H9 (cell line): ENCODE results near the gene ABCB6. TPM values are rescaled to one million over a fixed set of nuclear protein-coding genes. Genes with fewer than 3 reads are reported as not detected.

Experiments
- DNase-seq: peaks from one replicate; pipeline ENCODE4 v3.0.0-alpha.2; 2017
- H2AFZ ChIP-seq: one replicate; pipeline ENCODE4 v1.6.1; 2013; ENCODE audit warnings: mild to moderate bottlenecking, low read length, control low read depth, moderate library complexity
- H2AK5ac ChIP-seq: 2 replicates; pipeline ENCODE4 v1.6.1; 2013; ENCODE audit warnings: low read length, control low read depth, mixed read lengths; ENCODE audit not compliant: insufficient read length
- H2BK120ac ChIP-seq: one replicate; pipeline ENCODE4 v1.6.1; 2013; ENCODE audit warnings: low read depth, mild to moderate bottlenecking, low read length, control low read depth, inconsistent platforms; ENCODE audit not compliant: poor library complexity, severe bottlenecking
- H2BK12ac ChIP-seq: 2 replicates; pipeline ENCODE4 v1.6.1; 2013; ENCODE audit warnings: low read length, control low read depth, mixed read lengths, low read depth; ENCODE audit not compliant: insufficient read length
- H2BK15ac ChIP-seq: 2 replicates; pipeline ENCODE4 v1.6.1; 2013; ENCODE audit warnings: low read depth, low read length, control low read depth
- H2BK20ac ChIP-seq: one replicate; pipeline ENCODE4 v1.6.1; 2013; ENCODE audit warnings: low read depth, mild to moderate bottlenecking, low read length, control low read depth, inconsistent platforms; ENCODE audit not compliant: poor library complexity, severe bottlenecking
- H2BK5ac ChIP-seq: 2 replicates; pipeline ENCODE4 v1.6.1; 2013; ENCODE audit warnings: low read length, control low read depth, mixed read lengths; ENCODE audit not compliant: insufficient read length
- H3K14ac ChIP-seq: 2 replicates; pipeline ENCODE4 v1.6.1; 2013; ENCODE audit warnings: low read length, control low read depth; ENCODE audit not compliant: insufficient read depth
- H3K18ac ChIP-seq: 2 replicates; pipeline ENCODE4 v1.6.1; 2013; ENCODE audit warnings: low read depth, mild to moderate bottlenecking, mixed read lengths, low read length, control low read depth; ENCODE audit not compliant: insufficient read length
- H3K23ac ChIP-seq: 2 replicates; pipeline ENCODE4 v1.6.1; 2013; ENCODE audit warnings: low read length, control low read depth, mixed read lengths, low read depth; ENCODE audit not compliant: insufficient read length
- H3K23me2 ChIP-seq: 2 replicates; pipeline ENCODE4 v1.6.1; 2013; ENCODE audit warnings: low read depth, mild to moderate bottlenecking, mixed read lengths, low read length, control low read depth; ENCODE audit not compliant: insufficient read length, poor library complexity, severe bottlenecking
- H3K27ac ChIP-seq: 2 replicates; pipeline ENCODE4 v1.5.1; 2013; ENCODE audit warnings: low read length, control low read depth, mixed read lengths, low read depth; ENCODE audit not compliant: insufficient read length
- H3K27me3 ChIP-seq: 2 replicates; pipeline ENCODE4 v1.6.1; 2013; ENCODE audit warnings: low read length, control low read depth, inconsistent platforms; ENCODE audit not compliant: insufficient read depth
- H3K4ac ChIP-seq: 2 replicates; pipeline ENCODE4 v1.6.1; 2013; ENCODE audit warnings: low read depth, mild to moderate bottlenecking, control low read depth, inconsistent platforms, low read length, moderate library complexity
- H3K4me1 ChIP-seq: 2 replicates; pipeline ENCODE4 v1.6.1; 2013; ENCODE audit warnings: low read length, control low read depth, inconsistent platforms; ENCODE audit not compliant: insufficient read depth
- H3K4me2 ChIP-seq: 2 replicates; pipeline ENCODE4 v1.6.1; 2013; ENCODE audit warnings: low read length, control low read depth, mixed read lengths; ENCODE audit not compliant: insufficient read length, insufficient read depth
- H3K56ac ChIP-seq: 2 replicates; pipeline ENCODE4 v1.6.1; 2013; ENCODE audit warnings: low read depth, mild to moderate bottlenecking, mixed read lengths, low read length, control low read depth; ENCODE audit not compliant: insufficient read length
- H3K79me1 ChIP-seq: 2 replicates; pipeline ENCODE4 v1.6.1; 2013; ENCODE audit warnings: low read depth, mild to moderate bottlenecking, moderate library complexity, low read length, control low read depth, inconsistent platforms; ENCODE audit not compliant: insufficient read depth, poor library complexity, severe bottlenecking
- H3K79me2 ChIP-seq: 2 replicates; pipeline ENCODE4 v1.6.1; 2013; ENCODE audit warnings: low read length, control low read depth, inconsistent platforms; ENCODE audit not compliant: insufficient read depth
- H3K9ac ChIP-seq: 2 replicates; pipeline ENCODE4 v1.6.1; 2013; ENCODE audit warnings: low read length, control low read depth, mixed read lengths; ENCODE audit not compliant: insufficient read length; ENCODE audit errors: extremely low read depth
- H3K9me3 ChIP-seq: one replicate; pipeline ENCODE4 v1.6.1; 2013; ENCODE audit warnings: low read depth, low read length, inconsistent platforms; ENCODE audit not compliant: control insufficient read depth
- H3T11ph ChIP-seq: one replicate; pipeline ENCODE4 v1.6.1; 2013; ENCODE audit warnings: mild to moderate bottlenecking, low read length, control low read depth, inconsistent platforms
- H4K20me1 ChIP-seq: one replicate; pipeline ENCODE4 v1.6.1; 2013; ENCODE audit not compliant: control insufficient read depth, insufficient read length, insufficient read depth
- H4K5ac ChIP-seq: 2 replicates; pipeline ENCODE4 v1.6.1; 2013; ENCODE audit warnings: low read depth, mild to moderate bottlenecking, mixed read lengths, low read length, control low read depth; ENCODE audit not compliant: insufficient read length
- H4K8ac ChIP-seq: replicated peaks from 2 replicates; pipeline ENCODE4 v1.6.1; 2013; ENCODE audit warnings: low read length, control low read depth, mixed read lengths, low read depth; ENCODE audit not compliant: insufficient read length
- H4K91ac ChIP-seq: 2 replicates; pipeline ENCODE4 v1.6.1; 2013; ENCODE audit warnings: low read depth, mild to moderate bottlenecking, moderate library complexity, mixed read lengths, low read length, control low read depth; ENCODE audit not compliant: insufficient read length
- H3K27ac Mint-ChIP-seq, 3 experiments: 2 replicates in 2 of 3; 3 replicates in 1 of 3; pipeline ENCODE4 v1.8.0; 2020 to 2021; ENCODE audit warnings: mixed read lengths in 3 of 3, mild to moderate bottlenecking in 1 of 3, moderate library complexity in 1 of 3
- H3K27me3 Mint-ChIP-seq: 2 replicates; pipeline ENCODE4 v1.8.0; 2021; ENCODE audit warnings: low read depth, mild to moderate bottlenecking, moderate library complexity, mixed read lengths
- H3K36me3 Mint-ChIP-seq, 3 experiments: 2 replicates in 2 of 3; 3 replicates in 1 of 3; pipeline ENCODE4 v1.8.0; 2020 to 2021; ENCODE audit warnings: low read depth in 3 of 3, mixed read lengths in 3 of 3; ENCODE audit not compliant: insufficient read depth in 1 of 3
- H3K4me1 Mint-ChIP-seq, 2 experiments: 2 replicates each; pipeline ENCODE4 v1.8.0; 2020; ENCODE audit warnings: mixed read lengths in 2 of 2
- H3K4me3 Mint-ChIP-seq, 2 experiments: 2 replicates in 1 of 2; 3 replicates in 1 of 2; pipeline ENCODE4 v1.8.0; 2020 to 2021; ENCODE audit warnings: mild to moderate bottlenecking in 2 of 2, mixed read lengths in 2 of 2, moderate library complexity in 1 of 2
- H3K9me3 Mint-ChIP-seq, 2 experiments: 2 replicates in 1 of 2; 3 replicates in 1 of 2; pipeline ENCODE4 v1.8.0; 2020; ENCODE audit warnings: mild to moderate bottlenecking in 2 of 2, mixed read lengths in 2 of 2, moderate library complexity in 1 of 2
- WGBS: extraction: QIAGEN DNeasy Blood & Tissue Kit; methylation state at CpG from one replicate; pipeline ENCODE4 v1.1.7; 2013; ENCODE audit warnings: missing lambda C conversion rate, low lambda C conversion rate, mixed read lengths; ENCODE audit not compliant: insufficient read length; ENCODE audit errors: extremely low coverage; 5-methylcytosine and 5-hydroxymethylcytosine counted together
- total RNA-seq: library from RNA; stranded (reverse); gene quantifications from 2 replicates; pipeline ENCODE4 v1.2.1, GENCODE V29; 2021
- TF ChIP-seq, protein P1 (sequence below): fragments of 200-600 bp; sonication (generic); conservative IDR thresholded peaks from 3 replicates; pipeline ENCODE4 v1.8.0; 2021; ENCODE audit warnings: antibody characterized with exemption, mild to moderate bottlenecking

Gene ABCB6
- total RNA-seq, 1 experiment from 2014 or later, result 46.4 TPM

DNA sequence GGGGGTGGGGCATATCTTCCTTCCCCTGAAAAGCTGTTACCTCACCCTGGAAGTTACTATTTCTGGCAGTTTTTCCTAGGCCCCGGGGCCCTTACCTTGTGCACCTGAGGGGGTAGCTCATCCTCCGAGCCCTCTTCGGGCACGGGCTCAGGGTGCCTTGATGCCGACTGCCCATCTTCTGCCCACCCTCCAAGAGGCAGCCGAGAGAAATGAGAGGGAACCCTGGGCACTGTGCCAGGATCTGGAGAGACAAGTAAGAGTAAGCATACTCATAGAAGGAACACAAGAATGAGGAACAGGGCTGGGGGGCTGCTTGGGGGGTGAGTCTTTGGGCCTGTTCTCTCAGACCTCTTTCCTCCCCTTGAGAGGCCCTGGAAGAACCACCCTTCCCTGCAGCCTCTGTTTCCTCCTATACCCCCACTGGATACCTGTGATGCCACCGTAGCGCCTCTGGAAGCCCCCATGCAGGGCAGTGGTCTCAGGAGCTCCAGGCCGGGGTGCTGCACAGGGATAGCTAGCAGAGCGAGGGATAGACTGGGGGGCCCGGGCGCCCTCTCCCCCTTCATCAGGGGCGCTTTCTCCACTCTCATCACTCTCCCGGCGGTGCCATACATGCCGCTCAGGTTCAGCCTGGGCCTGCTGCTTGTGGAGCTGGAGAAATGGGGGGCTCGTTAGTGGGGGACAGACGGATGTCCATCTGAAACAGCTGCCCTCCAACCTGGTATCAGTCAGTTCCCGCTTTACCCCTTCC is 2.1 kb upstream of the ABCB6 start:
- TF ChIP-seq, protein P1, sequence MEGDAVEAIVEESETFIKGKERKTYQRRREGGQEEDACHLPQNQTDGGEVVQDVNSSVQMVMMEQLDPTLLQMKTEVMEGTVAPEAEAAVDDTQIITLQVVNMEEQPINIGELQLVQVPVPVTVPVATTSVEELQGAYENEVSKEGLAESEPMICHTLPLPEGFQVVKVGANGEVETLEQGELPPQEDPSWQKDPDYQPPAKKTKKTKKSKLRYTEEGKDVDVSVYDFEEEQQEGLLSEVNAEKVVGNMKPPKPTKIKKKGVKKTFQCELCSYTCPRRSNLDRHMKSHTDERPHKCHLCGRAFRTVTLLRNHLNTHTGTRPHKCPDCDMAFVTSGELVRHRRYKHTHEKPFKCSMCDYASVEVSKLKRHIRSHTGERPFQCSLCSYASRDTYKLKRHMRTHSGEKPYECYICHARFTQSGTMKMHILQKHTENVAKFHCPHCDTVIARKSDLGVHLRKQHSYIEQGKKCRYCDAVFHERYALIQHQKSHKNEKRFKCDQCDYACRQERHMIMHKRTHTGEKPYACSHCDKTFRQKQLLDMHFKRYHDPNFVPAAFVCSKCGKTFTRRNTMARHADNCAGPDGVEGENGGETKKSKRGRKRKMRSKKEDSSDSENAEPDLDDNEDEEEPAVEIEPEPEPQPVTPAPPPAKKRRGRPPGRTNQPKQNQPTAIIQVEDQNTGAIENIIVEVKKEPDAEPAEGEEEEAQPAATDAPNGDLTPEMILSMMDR, result no peak
- Histone ChIP-seq H2AK5ac (no peak overlapping the region), H3K23ac (no peak overlapping the region), H2BK5ac (no peak overlapping the region), H3K14ac (no peak overlapping the region), H3K56ac (no peak overlapping the region), H4K91ac (no peak overlapping the region), H3K27ac (no peak overlapping the region), H4K5ac (no peak overlapping the region), H3K9ac (no peak overlapping the region), H2BK12ac (no peak overlapping the region), H3K4ac (no peak overlapping the region), H3K79me1 (no peaks in the 10 kb centered on the region), H2BK120ac (no peak overlapping the region), H3K27me3 (no peaks in the 10 kb centered on the region), H3K4me1 (no peaks in the 10 kb centered on the region), H4K20me1 (no peaks in the 10 kb centered on the region), H3K18ac (no peak overlapping the region), H2AFZ (no peak overlapping the region), H2BK15ac (no peak overlapping the region), H3K9me3 (no peaks in the 10 kb centered on the region), H3K4me2 (no peak overlapping the region), H3T11ph (no peak overlapping the region), H3K79me2 (no peaks in the 10 kb centered on the region), H3K23me2 (peaks cover 7% of the 10 kb centered on the region), H4K8ac (no peak overlapping the region), H2BK20ac (no peak overlapping the region)
- H3K27ac Mint-ChIP-seq, result no peak overlapping the region
- peaks cover 3% of the 10 kb centered on the region; the same call in 1 of the 2 replicates for H3K27me3 Mint-ChIP-seq
- H3K4me3 Mint-ChIP-seq, result no peak overlapping the region
- DNase-seq, result no peak
- WGBS, result no CpG with 5 or more reads among the region's 19 CpGs
- H3K4me1 Mint-ChIP-seq, result peaks cover 19 to 23% of the 10 kb centered on the region in 2 experiments
- H3K9me3 Mint-ChIP-seq, result no peaks in the 10 kb centered on the region
- H3K36me3 Mint-ChIP-seq, result peaks cover 31 to 65% (median 64%) of the 10 kb centered on the region in 3 experiments
